Smooth muscle cell (in vitro differentiated cells): ENCODE data around the gene TBC1D19. TPM values are rescaled to one million over a fixed set of nuclear protein-coding genes. Genes with fewer than 3 reads are reported as not detected.

Experiments used
- DNase-seq: peaks from one replicate; lab custom pipeline; 2025; ENCODE audit not compliant: unreplicated experiment; lab: John Stamatoyannopoulos, UW
- H2AFZ ChIP-seq: fragments of 200-600 bp; sonication (generic); 2 replicates; pipeline ENCODE4 v1.6.0; 2016; ENCODE audit warnings: antibody characterized with exemption, low read depth, mild to moderate bottlenecking
- H3F3A ChIP-seq: fragments of 200-600 bp; sonication (generic); 2 replicates; pipeline ENCODE4 v1.6.0; 2017; ENCODE audit warnings: antibody characterized with exemption, low read depth
- H3K27ac ChIP-seq: fragments of 200-600 bp; sonication (generic); 2 replicates; pipeline ENCODE4 v1.5.1; 2016; ENCODE audit warnings: low read depth, mild to moderate bottlenecking
- H3K27me3 ChIP-seq: fragments of 200-600 bp; sonication (generic); 2 replicates; pipeline ENCODE4 v1.6.1; 2016; ENCODE audit warnings: low read depth, mild to moderate bottlenecking
- H3K36me3 ChIP-seq: fragments of 200-600 bp; sonication (generic); 2 replicates; pipeline ENCODE4 v1.5.1; 2016; ENCODE audit warnings: low read depth
- H3K4me1 ChIP-seq: fragments of 200-600 bp; sonication (generic); 2 replicates; pipeline ENCODE4 v1.5.1; 2016; ENCODE audit warnings: low read depth
- H3K4me2 ChIP-seq: fragments of 200-600 bp; sonication (generic); 2 replicates; pipeline ENCODE4 v1.6.0; 2016; ENCODE audit warnings: mild to moderate bottlenecking
- H3K4me3 ChIP-seq: fragments of 200-600 bp; sonication (generic); 2 replicates; pipeline ENCODE4 v1.5.1; 2016; ENCODE audit warnings: mild to moderate bottlenecking
- H3K79me2 ChIP-seq: fragments of 200-600 bp; sonication (generic); 2 replicates; pipeline ENCODE4 v1.6.0; 2016; ENCODE audit warnings: low read depth, mild to moderate bottlenecking
- H3K9ac ChIP-seq: fragments of 200-600 bp; sonication (generic); 2 replicates; pipeline ENCODE4 v1.6.0; 2016; ENCODE audit warnings: low read depth
- H3K9me3 ChIP-seq: fragments of 200-600 bp; sonication (generic); replicated peaks from 2 replicates; pipeline ENCODE4 v1.5.1; 2016; ENCODE audit warnings: low read depth
- H4K20me1 ChIP-seq: fragments of 200-600 bp; sonication (generic); 2 replicates; pipeline ENCODE4 v1.6.0; 2016; ENCODE audit warnings: low read depth
- WGBS: methylation state at CpG from one replicate; pipeline ENCODE4 v1.1.7; 2016; ENCODE audit warnings: low lambda C conversion rate; 5-methylcytosine and 5-hydroxymethylcytosine counted together
- polyA plus RNA-seq: library from polyadenylated mRNA; unstranded; fragments of >200 nt; fragmentation: Nextera tagmentation; extraction: Ambion mirVana; gene quantifications from 2 replicates; pipeline ENCODE4 v1.2.1, GENCODE V29; 2016
- total RNA-seq: library from RNA; depleted of rRNA; stranded (reverse); fragments of >200 nt; gene quantifications from 2 replicates; pipeline ENCODE4 v1.2.3, GENCODE V29; 2014
- TF ChIP-seq, protein P1 (sequence below): fragments of 200-600 bp; sonication (generic); IDR thresholded peaks from 2 replicates; pipeline ENCODE4 v1.5.1; 2017; ENCODE audit warnings: borderline replicate concordance, mild to moderate bottlenecking, antibody characterized with exemption; ENCODE audit not compliant: insufficient read depth, poor library complexity, severe bottlenecking

Gene TBC1D19
- total and polyA plus RNA-seq, 2 experiments from 2014 or later = 19.2 to 33.8 TPM

DNA sequence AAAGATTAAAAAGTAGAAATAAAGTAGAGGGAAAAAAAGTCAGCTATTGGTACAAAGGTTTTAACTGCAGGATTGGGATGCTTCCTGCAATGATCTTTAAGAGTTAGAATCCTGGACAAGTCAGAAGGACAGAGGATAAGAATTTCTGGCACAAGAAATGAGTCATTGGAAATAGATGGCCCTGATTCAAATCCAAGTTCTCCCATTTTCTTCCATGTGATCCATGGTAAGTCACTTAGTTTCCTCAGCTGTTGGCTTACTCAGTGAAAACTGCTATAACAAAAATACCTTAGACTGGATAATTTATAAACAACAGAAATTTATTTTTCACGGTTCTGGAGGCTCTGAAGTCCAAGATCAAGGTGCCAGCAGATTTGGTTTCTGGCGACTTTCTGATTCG lies 13.3 kb upstream of the TBC1D19 start:
- Histone ChIP-seq H4K20me1 (no peaks in the 10 kb centered on the region), H3K79me2 (no peaks in the 10 kb centered on the region), H3K9ac (no peak overlapping the region), H3F3A (peaks cover 9% of the 10 kb centered on the region), H3K4me3 (no peak overlapping the region), H3K9me3 (no peaks in the 10 kb centered on the region), H2AFZ (no peak overlapping the region), H3K4me2 (no peak overlapping the region), H3K36me3 (no peaks in the 10 kb centered on the region), H3K27me3 (no peaks in the 10 kb centered on the region), H3K27ac (no peak overlapping the region), H3K4me1 (peaks cover 4% of the 10 kb centered on the region)
- TF ChIP-seq, protein P1, sequence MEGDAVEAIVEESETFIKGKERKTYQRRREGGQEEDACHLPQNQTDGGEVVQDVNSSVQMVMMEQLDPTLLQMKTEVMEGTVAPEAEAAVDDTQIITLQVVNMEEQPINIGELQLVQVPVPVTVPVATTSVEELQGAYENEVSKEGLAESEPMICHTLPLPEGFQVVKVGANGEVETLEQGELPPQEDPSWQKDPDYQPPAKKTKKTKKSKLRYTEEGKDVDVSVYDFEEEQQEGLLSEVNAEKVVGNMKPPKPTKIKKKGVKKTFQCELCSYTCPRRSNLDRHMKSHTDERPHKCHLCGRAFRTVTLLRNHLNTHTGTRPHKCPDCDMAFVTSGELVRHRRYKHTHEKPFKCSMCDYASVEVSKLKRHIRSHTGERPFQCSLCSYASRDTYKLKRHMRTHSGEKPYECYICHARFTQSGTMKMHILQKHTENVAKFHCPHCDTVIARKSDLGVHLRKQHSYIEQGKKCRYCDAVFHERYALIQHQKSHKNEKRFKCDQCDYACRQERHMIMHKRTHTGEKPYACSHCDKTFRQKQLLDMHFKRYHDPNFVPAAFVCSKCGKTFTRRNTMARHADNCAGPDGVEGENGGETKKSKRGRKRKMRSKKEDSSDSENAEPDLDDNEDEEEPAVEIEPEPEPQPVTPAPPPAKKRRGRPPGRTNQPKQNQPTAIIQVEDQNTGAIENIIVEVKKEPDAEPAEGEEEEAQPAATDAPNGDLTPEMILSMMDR = no peak
- 100% methylated on average over 3 of the region's 3 CpGs for WGBS
- no peak for DNase-seq

DNA sequence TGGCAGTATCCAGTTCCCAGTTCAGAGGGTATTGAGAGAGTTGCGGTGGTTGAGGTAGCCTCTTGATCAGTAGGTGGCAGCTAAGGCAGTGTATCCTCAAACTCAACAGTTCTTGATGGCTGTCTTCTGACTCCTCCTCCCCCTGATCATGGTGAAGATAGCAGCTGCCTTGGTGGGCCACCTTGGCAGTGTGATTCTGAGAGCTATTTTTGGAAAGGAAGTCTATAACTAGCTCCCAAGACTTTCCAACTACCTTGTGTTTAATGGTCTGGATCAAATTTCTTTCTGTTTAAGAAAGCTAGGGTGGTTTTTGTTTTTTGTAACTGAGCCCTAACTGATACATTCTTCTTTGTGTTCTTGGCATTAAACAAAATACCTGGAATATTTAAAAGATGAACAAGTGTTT lies 10.5 kb upstream of the TBC1D19 start:
- H2AFZ ChIP-seq = peak overlapping the region; percentile 15
- H3K9me3 ChIP-seq = no peaks in the 10 kb centered on the region
- no peak overlapping the region for H3K27ac ChIP-seq
- WGBS = 73% methylated on average over 1 of the region's 1 CpG
- peaks cover under 1% of the 10 kb centered on the region for H3F3A ChIP-seq
- no peak for DNase-seq
- H3K4me1 ChIP-seq = peaks cover 4% of the 10 kb centered on the region
- H3K9ac ChIP-seq = no peak overlapping the region
- H3K36me3 ChIP-seq = no peaks in the 10 kb centered on the region
- no peak overlapping the region for H3K4me3 ChIP-seq
- no peaks in the 10 kb centered on the region for H4K20me1 ChIP-seq
- H3K27me3 ChIP-seq = no peaks in the 10 kb centered on the region
- no peaks in the 10 kb centered on the region for H3K79me2 ChIP-seq
- TF ChIP-seq, protein P1 = no peak
- H3K4me2 ChIP-seq = no peak overlapping the region

DNA sequence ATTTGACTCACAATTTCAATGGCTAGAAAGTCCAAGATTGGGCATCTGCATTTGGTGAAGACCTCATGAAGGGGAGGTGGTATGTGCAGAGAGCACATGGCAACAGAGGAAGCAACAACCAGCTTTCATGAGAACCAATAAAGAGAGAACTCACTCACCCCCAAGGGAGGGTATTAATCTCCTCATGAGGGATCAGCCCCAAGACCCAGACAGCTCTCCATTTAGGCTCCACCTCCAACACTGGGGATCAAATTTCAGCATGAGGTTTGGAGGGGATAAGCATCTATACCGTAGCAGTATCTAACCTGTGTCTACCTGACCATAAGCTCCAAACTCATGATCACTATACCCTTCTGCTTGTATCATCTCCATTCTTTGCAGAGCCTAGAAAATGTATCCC lies 9.3 kb upstream of the TBC1D19 start:
- Histone ChIP-seq H3K9ac (no peak overlapping the region), H3K4me3 (no peak overlapping the region), H2AFZ (no peak overlapping the region), H3K4me2 (no peak overlapping the region), H3K79me2 (no peaks in the 10 kb centered on the region), H4K20me1 (no peaks in the 10 kb centered on the region), H3K27me3 (no peaks in the 10 kb centered on the region), H3K4me1 (no peaks in the 10 kb centered on the region), H3K9me3 (no peaks in the 10 kb centered on the region), H3K36me3 (no peaks in the 10 kb centered on the region), H3F3A (no peaks in the 10 kb centered on the region), H3K27ac (no peak overlapping the region)
- DNase-seq = no peak
- TF ChIP-seq, protein P1 = no peak
- 76% methylated on average over 1 of the region's 1 CpG for WGBS

DNA sequence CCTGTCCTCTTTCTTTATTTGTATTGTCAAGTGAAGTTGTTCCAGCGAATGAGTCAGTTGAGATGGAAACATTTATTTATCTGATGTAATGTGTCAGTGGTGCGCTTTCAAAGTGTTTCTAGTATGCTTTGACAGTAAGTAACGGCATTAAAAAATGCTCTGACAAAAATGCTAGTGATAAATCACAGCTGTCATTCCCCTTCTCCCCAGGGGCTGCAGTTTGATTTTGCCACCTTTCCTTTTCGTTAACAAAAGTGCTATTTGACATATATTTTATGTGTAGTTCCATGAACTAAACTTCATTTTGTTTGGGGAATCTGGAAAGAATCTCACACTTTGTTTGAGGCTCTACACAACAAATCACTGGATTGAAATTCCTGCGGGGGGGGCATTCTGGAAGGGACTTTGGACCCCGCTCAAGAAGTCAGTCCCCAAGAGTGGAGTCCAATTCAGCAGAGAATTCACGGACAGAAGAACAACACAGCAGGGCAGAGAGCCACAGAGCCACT lies 7.6 kb upstream of the TBC1D19 start:
- H3K79me2 ChIP-seq = no peaks in the 10 kb centered on the region
- H4K20me1 ChIP-seq = no peaks in the 10 kb centered on the region
- 63% methylated on average over 7 of the region's 7 CpGs for WGBS
- H3K9me3 ChIP-seq = no peaks in the 10 kb centered on the region
- no peaks in the 10 kb centered on the region for H3K4me1 ChIP-seq
- H2AFZ ChIP-seq = no peak overlapping the region
- no peaks in the 10 kb centered on the region for H3K27me3 ChIP-seq
- TF ChIP-seq, protein P1 = no peak
- peak overlapping the region; percentile 23 for H3K4me3 ChIP-seq
- no peak overlapping the region for H3K27ac ChIP-seq
- DNase-seq = no peak
- no peak overlapping the region for H3K4me2 ChIP-seq
- no peak overlapping the region for H3K9ac ChIP-seq
- H3F3A ChIP-seq = no peaks in the 10 kb centered on the region
- no peaks in the 10 kb centered on the region for H3K36me3 ChIP-seq
